Measurements from ENCODE around the gene ABLIM1.

GRCh38 chr10:114643158-114643557 lies 14.9 kb downstream of the ABLIM1 start:
- TF ChIP-seq, protein P1, sequence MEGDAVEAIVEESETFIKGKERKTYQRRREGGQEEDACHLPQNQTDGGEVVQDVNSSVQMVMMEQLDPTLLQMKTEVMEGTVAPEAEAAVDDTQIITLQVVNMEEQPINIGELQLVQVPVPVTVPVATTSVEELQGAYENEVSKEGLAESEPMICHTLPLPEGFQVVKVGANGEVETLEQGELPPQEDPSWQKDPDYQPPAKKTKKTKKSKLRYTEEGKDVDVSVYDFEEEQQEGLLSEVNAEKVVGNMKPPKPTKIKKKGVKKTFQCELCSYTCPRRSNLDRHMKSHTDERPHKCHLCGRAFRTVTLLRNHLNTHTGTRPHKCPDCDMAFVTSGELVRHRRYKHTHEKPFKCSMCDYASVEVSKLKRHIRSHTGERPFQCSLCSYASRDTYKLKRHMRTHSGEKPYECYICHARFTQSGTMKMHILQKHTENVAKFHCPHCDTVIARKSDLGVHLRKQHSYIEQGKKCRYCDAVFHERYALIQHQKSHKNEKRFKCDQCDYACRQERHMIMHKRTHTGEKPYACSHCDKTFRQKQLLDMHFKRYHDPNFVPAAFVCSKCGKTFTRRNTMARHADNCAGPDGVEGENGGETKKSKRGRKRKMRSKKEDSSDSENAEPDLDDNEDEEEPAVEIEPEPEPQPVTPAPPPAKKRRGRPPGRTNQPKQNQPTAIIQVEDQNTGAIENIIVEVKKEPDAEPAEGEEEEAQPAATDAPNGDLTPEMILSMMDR (IDR thresholded peaks at IDR 0.05): no peak
- no peak for TF ChIP-seq POLR2A (IDR thresholded peaks at IDR 0.05)
